ENCODE data around the gene SLC26A8. TPM values are rescaled to one million over a fixed set of nuclear protein-coding genes. Genes with fewer than 3 reads are reported as not detected.

Gene SLC26A8
- total and polyA plus RNA-seq, 2 of the 13 experiments (the other 11 are each of a cell fraction or from before 2014, with no cell fraction given), result 0.46 TPM; not detected in 1

GRCh38 chr6:36027501-36028087, 3.2 kb upstream of the SLC26A8 start, which contains the start of gene MAPK14 (continued):
- peak; percentile 94 for TF ChIP-seq ZNF34 (CRISPR knock-in tag; IDR thresholded peaks at IDR 0.05; ENCODE audit: borderline replicate concordance)
- TF ChIP-seq ZNF282 (IDR thresholded peaks at IDR 0.05; ENCODE audit: partially characterized antibody), result no peak
- no peak for TF ChIP-seq HMGA1 (CRISPR knock-in tag; conservative IDR thresholded peaks at IDR 0.05)
- no peak; the same call in 1 of the 2 replicates for TF ChIP-seq LRRFIP1 (CRISPR knock-in tag; conservative IDR thresholded peaks at IDR 0.05)
- TF ChIP-seq ZSCAN9 (CRISPR knock-in tag; IDR thresholded peaks at IDR 0.05; ENCODE audit: borderline replicate concordance), result peak; percentile 82
- peak; percentile 76; the same call in 1 of the 2 replicates for TF ChIP-seq KMT2B (CRISPR knock-in tag; IDR thresholded peaks at IDR 0.05)
- peak; percentile 76; the same call in 1 of the 2 replicates for TF ChIP-seq DNMT1 (CRISPR knock-in tag; IDR thresholded peaks at IDR 0.05)
- peak in 1 of 2 experiments; percentile 64; a peak in 2 of 4 replicates for TF ChIP-seq ATF4 (CRISPR knock-in tag; IDR thresholded peaks at IDR 0.05)
- TF ChIP-seq THAP11 (CRISPR knock-in tag; IDR thresholded peaks at IDR 0.05), result peak; percentile 89
- TF ChIP-seq CCDC6 (CRISPR knock-in tag; IDR thresholded peaks at IDR 0.05), result peak; percentile 90
- TF ChIP-seq CENPX (CRISPR knock-in tag; IDR thresholded peaks at IDR 0.05), result no peak
- peak; percentile 69; the same call in 1 of the 2 replicates for TF ChIP-seq ZMYM3 (CRISPR knock-in tag; IDR thresholded peaks at IDR 0.05)
- TF ChIP-seq MIER3 (CRISPR knock-in tag; IDR thresholded peaks at IDR 0.05; ENCODE audit: borderline replicate concordance), result peak; percentile 94
- no peak for TF ChIP-seq TEAD2 (CRISPR knock-in tag; IDR thresholded peaks at IDR 0.05)
- peak; percentile 55 for TF ChIP-seq GABPB1 (CRISPR knock-in tag; IDR thresholded peaks at IDR 0.05)
- TF ChIP-seq CSRNP1 (CRISPR knock-in tag; IDR thresholded peaks at IDR 0.05), result no peak; the same call in none of the 2 replicates
- peak; percentile 96 for TF ChIP-seq HOXA5 (CRISPR knock-in tag; IDR thresholded peaks at IDR 0.05)
- TF ChIP-seq TMF1 (CRISPR knock-in tag; IDR thresholded peaks at IDR 0.05; ENCODE audit: low read depth), result peak; percentile 59; the same call in 1 of the 2 replicates
- TF ChIP-seq ZNF766 (CRISPR knock-in tag; IDR thresholded peaks at IDR 0.05; ENCODE audit: borderline replicate concordance), result peak; percentile 22; the same call in 1 of the 2 replicates
- TF ChIP-seq SOX5 (CRISPR knock-in tag; IDR thresholded peaks at IDR 0.05; ENCODE audit: borderline replicate concordance), result peak; percentile 82
- no peak; the same call in 1 of the 2 replicates for TF ChIP-seq ZNF558 (CRISPR knock-in tag; IDR thresholded peaks at IDR 0.05; ENCODE audit: borderline replicate concordance)
- peak; percentile 97 for TF ChIP-seq SRF (IDR thresholded peaks at IDR 0.05; ENCODE audit: low read depth, low read length)
- no peak for TF ChIP-seq ZNF816 (CRISPR knock-in tag; IDR thresholded peaks at IDR 0.05; ENCODE audit: borderline replicate concordance)
- TF ChIP-seq, protein P1, sequence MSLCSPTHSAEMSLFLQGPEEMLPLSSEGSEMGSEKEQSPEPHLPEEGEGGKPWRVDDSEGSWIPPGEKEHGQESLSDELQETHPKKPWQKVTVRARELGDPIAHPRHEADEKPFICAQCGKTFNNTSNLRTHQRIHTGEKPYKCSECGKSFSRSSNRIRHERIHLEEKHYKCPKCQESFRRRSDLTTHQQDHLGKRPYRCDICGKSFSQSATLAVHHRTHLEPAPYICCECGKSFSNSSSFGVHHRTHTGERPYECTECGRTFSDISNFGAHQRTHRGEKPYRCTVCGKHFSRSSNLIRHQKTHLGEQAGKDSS (CRISPR knock-in tag; IDR thresholded peaks at IDR 0.05; ENCODE audit: borderline replicate concordance, low read depth), result no peak; the same call in 1 of the 2 replicates
- TF ChIP-seq ZZZ3 (CRISPR knock-in tag; IDR thresholded peaks at IDR 0.05; ENCODE audit: borderline replicate concordance), result peak; percentile 57
